C4-2B (cell line): ENCODE measurements around the gene PCDHGC3.

Source experiments
- H3K27ac ChIP-seq: fragments of 450-650 bp; 2 replicates; pipeline ENCODE4 v1.5.1; 2017
- CTCF ChIP-seq: fragments of 450-650 bp; conservative IDR thresholded peaks from 2 replicates; pipeline ENCODE4 v1.5.1; 2017; ENCODE audit warnings: mild to moderate bottlenecking
- ZFX ChIP-seq: fragments of 450-650 bp; IDR thresholded peaks from 2 replicates; pipeline ENCODE4 v1.6.1; 2017

The PCDHGC3 gene

GRCh38 chr5:141488591-141489561 is 13.1 kb downstream of the PCDHGC3 start, which contains the start of gene PCDHGC5:
TSS of gene PCDHGC5 (plus strand) at chr5:141489081. CDS start at chr5:141489241, 160 bp downstream.
- H3K27ac ChIP-seq, result no peak within 1 kb of the TSS

GRCh38 chr5:141489841-141490240 is 14.1 kb downstream of the PCDHGC3 start:
- no peak for TF ChIP-seq ZFX
- no peak for TF ChIP-seq CTCF
- H3K27ac ChIP-seq, result no peak overlapping the region

More at GRCh38 chr5:141488591-141489561, 13.1 kb downstream of the PCDHGC3 start, which contains the start of gene PCDHGC5:
- no peak for TF ChIP-seq CTCF
- TF ChIP-seq ZFX, result no peak

GRCh38 chr5:141490271-141490670 is 14.5 kb downstream of the PCDHGC3 start:
- TF ChIP-seq ZFX (no peak), CTCF (no peak)
- H3K27ac ChIP-seq, result no peak overlapping the region

GRCh38 chr5:141490771-141491170 is 15.0 kb downstream of the PCDHGC3 start:
- TF ChIP-seq CTCF, result no peak
- no peak for TF ChIP-seq ZFX
- no peak overlapping the region for H3K27ac ChIP-seq

GRCh38 chr5:141491323-141492167 is 15.8 kb downstream of the PCDHGC3 start:
- no peak overlapping the region for H3K27ac ChIP-seq
- no peak for TF ChIP-seq ZFX
- TF ChIP-seq CTCF, result no peak

GRCh38 chr5:141492168-141492885 is 16.6 kb downstream of the PCDHGC3 start:
- TF ChIP-seq CTCF (no peak), ZFX (no peak)
- no peak overlapping the region for H3K27ac ChIP-seq
